Measurements from ENCODE around the gene NUP210L.

Gene NUP210L

GRCh38 chr1:153995640-153996039 is 159.2 kb downstream of the NUP210L start:
- peaks cover 33% of the 10 kb centered on the region for H3K36me3 ChIP-seq
- no peak overlapping the region for H3K27ac ChIP-seq
- no peaks in the 10 kb centered on the region for H3K27me3 ChIP-seq
- peaks cover 14% of the 10 kb centered on the region in 2 experiments for H3K4me1 ChIP-seq (ENCODE audit: control insufficient read depth in 1 of 2, insufficient read depth in 1 of 2, low read depth in 1 of 2, low read length in 1 of 2)
- TF ChIP-seq, protein P1, sequence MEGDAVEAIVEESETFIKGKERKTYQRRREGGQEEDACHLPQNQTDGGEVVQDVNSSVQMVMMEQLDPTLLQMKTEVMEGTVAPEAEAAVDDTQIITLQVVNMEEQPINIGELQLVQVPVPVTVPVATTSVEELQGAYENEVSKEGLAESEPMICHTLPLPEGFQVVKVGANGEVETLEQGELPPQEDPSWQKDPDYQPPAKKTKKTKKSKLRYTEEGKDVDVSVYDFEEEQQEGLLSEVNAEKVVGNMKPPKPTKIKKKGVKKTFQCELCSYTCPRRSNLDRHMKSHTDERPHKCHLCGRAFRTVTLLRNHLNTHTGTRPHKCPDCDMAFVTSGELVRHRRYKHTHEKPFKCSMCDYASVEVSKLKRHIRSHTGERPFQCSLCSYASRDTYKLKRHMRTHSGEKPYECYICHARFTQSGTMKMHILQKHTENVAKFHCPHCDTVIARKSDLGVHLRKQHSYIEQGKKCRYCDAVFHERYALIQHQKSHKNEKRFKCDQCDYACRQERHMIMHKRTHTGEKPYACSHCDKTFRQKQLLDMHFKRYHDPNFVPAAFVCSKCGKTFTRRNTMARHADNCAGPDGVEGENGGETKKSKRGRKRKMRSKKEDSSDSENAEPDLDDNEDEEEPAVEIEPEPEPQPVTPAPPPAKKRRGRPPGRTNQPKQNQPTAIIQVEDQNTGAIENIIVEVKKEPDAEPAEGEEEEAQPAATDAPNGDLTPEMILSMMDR (IDR thresholded peaks at IDR 0.05), result no peak
- H3K4me3 ChIP-seq (ENCODE audit: low read depth in 1 of 2, low read length in 1 of 2), result no peak overlapping the region
- no peaks in the 10 kb centered on the region for H3K9me3 ChIP-seq

DNA sequence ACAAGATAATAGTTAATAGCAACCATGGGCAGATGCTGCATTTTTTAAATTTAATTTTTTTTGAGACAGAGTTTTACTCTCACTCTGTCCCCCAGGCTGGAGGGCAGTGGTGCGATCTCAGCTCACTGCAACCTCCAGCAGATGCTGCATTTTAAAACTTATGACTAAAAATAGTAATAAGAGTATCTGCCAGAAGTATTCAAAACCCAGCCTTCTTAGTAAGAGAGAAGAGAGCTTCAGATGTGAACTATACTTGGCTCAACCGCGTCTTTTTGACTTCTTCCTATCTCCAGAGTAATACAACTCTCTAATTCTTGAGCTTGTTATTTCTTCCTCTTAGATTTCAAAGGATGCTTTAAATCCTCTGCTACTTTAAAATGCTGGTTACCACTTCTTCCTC is 159.7 kb downstream of the NUP210L start:
- TF ChIP-seq, protein P1 (IDR thresholded peaks at IDR 0.05), result no peak
- Histone ChIP-seq H3K9me3 (no peaks in the 10 kb centered on the region), H3K27ac (no peak overlapping the region), H3K27me3 (no peaks in the 10 kb centered on the region), H3K4me1 (ENCODE audit: control insufficient read depth in 1 of 2, insufficient read depth in 1 of 2, low read depth in 1 of 2, low read length in 1 of 2) (peaks cover 15 to 16% of the 10 kb centered on the region in 2 experiments), H3K4me3 (ENCODE audit: low read depth in 1 of 2, low read length in 1 of 2) (no peak overlapping the region), H3K36me3 (peaks cover 33% of the 10 kb centered on the region)

GRCh38 chr1:153991806-153992205 is 163.1 kb downstream of the NUP210L start:
- H3K4me1 ChIP-seq (ENCODE audit: control insufficient read depth in 1 of 2, insufficient read depth in 1 of 2, low read depth in 1 of 2, low read length in 1 of 2), result peaks cover 23% of the 10 kb centered on the region in 2 experiments
- no peaks in the 10 kb centered on the region for H3K9me3 ChIP-seq
- H3K36me3 ChIP-seq, result peaks cover 33% of the 10 kb centered on the region
- TF ChIP-seq, protein P1 (IDR thresholded peaks at IDR 0.05), result no peak
- H3K27ac ChIP-seq, result peak overlapping the region; percentile 93
- H3K4me3 ChIP-seq (ENCODE audit: low read depth in 1 of 2, low read length in 1 of 2), result no peak overlapping the region
- H3K27me3 ChIP-seq, result no peaks in the 10 kb centered on the region

- peak overlapping the region; percentile 85 to 94 for H3K4me3 ChIP-seq (ENCODE audit: low read depth in 1 of 2, low read length in 1 of 2)
- no peaks in the 10 kb centered on the region for H3K27me3 ChIP-seq
- H3K27ac ChIP-seq, result peak overlapping the region; percentile 93
- TF ChIP-seq, protein P1 (IDR thresholded peaks at IDR 0.05), result no peak
- H3K36me3 ChIP-seq, result peaks cover 33% of the 10 kb centered on the region
- H3K9me3 ChIP-seq, result no peaks in the 10 kb centered on the region
- peaks cover 29 to 30% of the 10 kb centered on the region in 2 experiments for H3K4me1 ChIP-seq (ENCODE audit: control insufficient read depth in 1 of 2, insufficient read depth in 1 of 2, low read depth in 1 of 2, low read length in 1 of 2)
Observed at GRCh38 chr1:153991151-153991630, 163.7 kb downstream of the NUP210L start.

DNA sequence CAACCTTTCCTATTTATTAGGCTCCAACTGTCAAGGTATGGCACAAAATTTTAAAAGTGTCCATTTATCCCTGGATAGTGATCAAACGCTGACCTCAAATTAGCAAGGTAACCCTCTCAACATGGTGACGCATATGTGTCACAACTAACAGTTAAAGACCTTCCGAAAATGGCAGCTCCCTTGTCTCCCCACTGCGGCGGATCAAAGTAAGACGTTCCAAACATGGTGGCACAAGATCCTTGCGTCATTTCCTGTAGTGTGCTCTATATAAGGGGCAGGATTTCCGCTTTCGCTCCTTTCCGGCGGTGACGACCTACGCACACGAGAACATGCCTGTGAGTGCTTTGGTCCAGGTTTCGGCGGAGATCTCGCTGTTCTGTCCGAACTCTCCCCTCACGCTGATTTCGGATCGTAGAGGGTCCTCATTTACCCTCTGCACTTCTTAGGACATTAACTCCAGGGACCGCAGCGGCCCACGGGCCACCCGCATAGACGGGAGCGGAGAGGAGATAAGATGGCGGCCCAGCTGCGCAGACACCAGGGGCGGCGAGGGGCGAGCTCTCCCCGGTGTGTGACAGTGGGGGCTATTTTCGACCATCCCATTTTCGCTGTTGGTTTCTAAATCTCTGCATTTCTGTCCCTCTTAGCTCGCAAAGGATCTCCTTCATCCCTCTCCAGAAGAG is 164.3 kb downstream of the NUP210L start, which contains the start of gene RPS27:
Gene RPS27 (plus strand): TSS at position 295 of the 683 bp plus-strand sequence. CDS start 35 bp downstream, at position 330.
- Histone ChIP-seq H3K27ac (peak within 1 kb of the TSS; percentile 93), H3K4me3 (ENCODE audit: low read depth in 1 of 2, low read length in 1 of 2) (peak within 1 kb of the TSS; percentile 85 to 94), H3K36me3 (peaks cover 31% of the 10 kb centered on the region), H3K27me3 (no peaks in the 10 kb centered on the region), H3K9me3 (no peaks in the 10 kb centered on the region), H3K4me1 (ENCODE audit: control insufficient read depth in 1 of 2, insufficient read depth in 1 of 2, low read depth in 1 of 2, low read length in 1 of 2) (peaks cover 34 to 35% of the 10 kb centered on the region in 2 experiments)
- TF ChIP-seq, protein P1 (IDR thresholded peaks at IDR 0.05), result peak; percentile 45

Measured in neutrophil (primary cell).